ENCODE results near the gene AKIRIN2. TPM values are rescaled to one million over a fixed set of nuclear protein-coding genes. Genes with fewer than 3 reads are reported as not detected.

The AKIRIN2 gene
- total RNA-seq, 1 donor from 2014 or later = 22.6 TPM

GRCh38 chr6:87641065-87641692 lies 60.9 kb downstream of the AKIRIN2 start:
- H3K4me3 ChIP-seq (ENCODE audit: low read depth, low read length) = no peak overlapping the region
- no peak for FAIRE-seq
- H3K27me3 ChIP-seq (ENCODE audit: control insufficient read depth, insufficient read depth, low read length) = no peaks in the 10 kb centered on the region
- TF ChIP-seq CTCF (IDR thresholded peaks at IDR 0.05; ENCODE audit: insufficient read depth, low read length, severe bottlenecking) = no peak
- H3K36me3 ChIP-seq (ENCODE audit: control insufficient read depth, insufficient read depth, low read length) = peaks cover 1% of the 10 kb centered on the region
- DNase-seq (ENCODE audit: low read depth) = no peak

DNA sequence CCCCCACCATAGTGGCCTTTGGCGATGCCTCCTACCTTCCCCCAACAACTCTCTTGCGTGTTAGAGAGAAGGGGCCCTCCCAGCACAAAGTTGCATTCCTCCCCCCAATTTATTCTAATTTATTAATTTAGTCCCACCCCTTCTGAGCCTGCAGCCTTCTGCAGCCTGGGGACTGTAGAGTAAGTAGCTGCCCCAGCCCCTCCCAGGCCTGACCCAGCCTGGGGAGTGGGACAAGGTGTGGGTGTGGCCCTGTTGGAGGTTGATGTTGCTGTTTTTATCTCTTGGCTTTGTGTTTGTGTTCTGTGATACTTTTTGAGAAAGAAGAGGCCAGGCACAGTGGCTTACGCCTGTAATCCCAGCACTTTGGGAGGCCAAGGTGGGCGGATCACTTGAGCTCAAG lies 62.7 kb downstream of the AKIRIN2 start:
- no peaks in the 10 kb centered on the region for H3K27me3 ChIP-seq (ENCODE audit: control insufficient read depth, insufficient read depth, low read length)
- H3K36me3 ChIP-seq (ENCODE audit: control insufficient read depth, insufficient read depth, low read length) = peaks cover 3% of the 10 kb centered on the region
- DNase-seq (ENCODE audit: low read depth) = no peak
- no peak for TF ChIP-seq CTCF (IDR thresholded peaks at IDR 0.05; ENCODE audit: insufficient read depth, low read length, severe bottlenecking)
- FAIRE-seq = no peak
- no peak overlapping the region for H3K4me3 ChIP-seq (ENCODE audit: low read depth, low read length)

GRCh38 chr6:87637106-87637505 lies 64.9 kb downstream of the AKIRIN2 start:
- Histone ChIP-seq H3K36me3 (ENCODE audit: control insufficient read depth, insufficient read depth, low read length) (peaks cover 3% of the 10 kb centered on the region), H3K27me3 (ENCODE audit: control insufficient read depth, insufficient read depth, low read length) (no peaks in the 10 kb centered on the region), H3K4me3 (ENCODE audit: low read depth, low read length) (no peak overlapping the region)
- no peak for FAIRE-seq
- TF ChIP-seq CTCF (IDR thresholded peaks at IDR 0.05; ENCODE audit: insufficient read depth, low read length, severe bottlenecking) = no peak
- DNase-seq (ENCODE audit: low read depth) = no peak

GRCh38 chr6:87636315-87636714 lies 65.7 kb downstream of the AKIRIN2 start:
- peaks cover 3% of the 10 kb centered on the region for H3K36me3 ChIP-seq (ENCODE audit: control insufficient read depth, insufficient read depth, low read length)

GRCh38 chr6:87633851-87634250 lies 68.2 kb downstream of the AKIRIN2 start:
- no peak for TF ChIP-seq CTCF (IDR thresholded peaks at IDR 0.05; ENCODE audit: insufficient read depth, low read length, severe bottlenecking)
- peaks cover 3% of the 10 kb centered on the region for H3K36me3 ChIP-seq (ENCODE audit: control insufficient read depth, insufficient read depth, low read length)
- H3K4me3 ChIP-seq (ENCODE audit: low read depth, low read length) = no peak overlapping the region
- no peaks in the 10 kb centered on the region for H3K27me3 ChIP-seq (ENCODE audit: control insufficient read depth, insufficient read depth, low read length)
- no peak for FAIRE-seq
- DNase-seq (ENCODE audit: low read depth) = no peak

More at GRCh38 chr6:87636315-87636714, 65.7 kb downstream of the AKIRIN2 start:
- no peak overlapping the region for H3K4me3 ChIP-seq (ENCODE audit: low read depth, low read length)
- DNase-seq (ENCODE audit: low read depth) = no peak
- FAIRE-seq = no peak
- TF ChIP-seq CTCF (IDR thresholded peaks at IDR 0.05; ENCODE audit: insufficient read depth, low read length, severe bottlenecking) = no peak
- H3K27me3 ChIP-seq (ENCODE audit: control insufficient read depth, insufficient read depth, low read length) = no peaks in the 10 kb centered on the region

DNA sequence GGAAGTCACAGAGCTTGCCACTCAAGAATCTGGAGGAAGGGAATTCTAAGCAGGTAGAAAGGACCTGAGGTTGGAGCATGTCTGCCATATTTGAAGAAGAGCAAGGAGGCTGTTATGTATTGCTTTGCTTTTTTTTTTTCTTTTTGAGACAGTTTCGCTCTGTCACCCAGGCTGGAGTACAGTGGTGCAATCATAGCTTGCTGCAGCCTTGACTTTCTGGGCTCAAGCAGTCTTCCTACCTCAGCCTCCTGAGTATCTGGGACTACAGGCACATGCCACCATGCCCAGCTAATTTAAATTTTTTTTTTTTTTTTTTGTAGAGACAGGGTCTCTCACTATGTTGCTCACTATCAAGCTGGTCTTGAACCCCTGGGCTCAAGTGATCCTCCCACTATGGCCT lies 71.3 kb downstream of the AKIRIN2 start:
- Histone ChIP-seq H3K36me3 (ENCODE audit: control insufficient read depth, insufficient read depth, low read length) (peaks cover 1% of the 10 kb centered on the region), H3K4me3 (ENCODE audit: low read depth, low read length) (no peak overlapping the region), H3K27me3 (ENCODE audit: control insufficient read depth, insufficient read depth, low read length) (no peaks in the 10 kb centered on the region)
- no peak for TF ChIP-seq CTCF (IDR thresholded peaks at IDR 0.05; ENCODE audit: insufficient read depth, low read length, severe bottlenecking)
- FAIRE-seq = no peak
- DNase-seq (ENCODE audit: low read depth) = no peak

All from bronchial epithelial cell (primary cell).